H7 (cell line): ENCODE results near the gene CIT. TPM values are rescaled to one million over a fixed set of nuclear protein-coding genes. Genes with fewer than 3 reads are reported as not detected.

Source experiments
- DNase-seq: peaks from one replicate; pipeline ENCODE4 v3.0.0; 2012
- H3K27me3 ChIP-seq: 2 replicates; pipeline ENCODE4 v1.6.0; 2011; ENCODE audit warnings: mild to moderate bottlenecking, low read length; ENCODE audit not compliant: control insufficient read depth, insufficient read depth
- H3K36me3 ChIP-seq: replicated peaks from 2 replicates; pipeline ENCODE4 v1.5.1; 2011; ENCODE audit warnings: low read length; ENCODE audit not compliant: control insufficient read depth, insufficient read depth
- H3K4me3 ChIP-seq: 2 replicates; pipeline ENCODE4 v1.5.1; 2011; ENCODE audit warnings: low read depth, mild to moderate bottlenecking, control low read depth, low read length, moderate library complexity; ENCODE audit not compliant: insufficient read depth
- total RNA-seq: library from RNA; depleted of rRNA; stranded (reverse); fragments of >200 nt; shearing (Covaris generic); gene quantifications from 2 replicates; pipeline ENCODE4 v1.2.3, GENCODE V29; 2014

The CIT gene
- total RNA-seq, 1 experiment from 2014 or later: 23.8 TPM

- Histone ChIP-seq H3K4me3 (no peak overlapping the region), H3K36me3 (peaks cover 24% of the 10 kb centered on the region), H3K27me3 (no peaks in the 10 kb centered on the region)
- no peak for DNase-seq
Measured at GRCh38 chr12:119683413-119683812, 193.7 kb downstream of the CIT start.

DNA sequence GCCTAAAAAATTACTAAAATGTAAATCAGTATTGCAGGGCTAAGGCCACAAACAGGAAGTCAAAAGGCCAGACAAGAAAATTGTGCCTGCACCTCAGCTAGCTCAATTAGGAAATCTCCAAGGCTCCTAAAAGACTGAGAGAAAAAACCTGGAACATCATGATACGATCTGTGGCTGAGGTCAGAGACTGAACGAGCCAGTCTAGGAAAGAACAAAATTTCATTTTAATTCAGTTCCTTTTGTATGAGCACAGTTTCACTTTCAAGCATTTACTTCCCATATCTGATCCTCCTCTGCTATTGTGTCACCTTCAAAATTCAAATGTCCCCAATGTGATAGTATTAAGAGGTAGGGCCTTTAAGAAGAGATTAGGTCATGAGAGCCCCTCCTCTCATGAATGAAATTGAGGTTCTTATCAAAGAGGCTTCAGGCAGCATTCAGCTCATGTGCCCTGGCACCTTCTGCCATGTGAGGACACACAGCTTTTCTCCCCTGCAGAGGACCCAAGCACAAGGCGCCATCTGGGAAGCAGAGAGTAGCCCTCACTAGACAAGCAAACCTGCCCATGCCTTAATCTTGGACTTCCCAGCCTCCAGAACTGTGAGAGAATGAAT, 194.4 kb downstream of the CIT start:
- Histone ChIP-seq H3K36me3 (peaks cover 25% of the 10 kb centered on the region), H3K27me3 (no peaks in the 10 kb centered on the region), H3K4me3 (no peak overlapping the region)
- DNase-seq: no peak

DNA sequence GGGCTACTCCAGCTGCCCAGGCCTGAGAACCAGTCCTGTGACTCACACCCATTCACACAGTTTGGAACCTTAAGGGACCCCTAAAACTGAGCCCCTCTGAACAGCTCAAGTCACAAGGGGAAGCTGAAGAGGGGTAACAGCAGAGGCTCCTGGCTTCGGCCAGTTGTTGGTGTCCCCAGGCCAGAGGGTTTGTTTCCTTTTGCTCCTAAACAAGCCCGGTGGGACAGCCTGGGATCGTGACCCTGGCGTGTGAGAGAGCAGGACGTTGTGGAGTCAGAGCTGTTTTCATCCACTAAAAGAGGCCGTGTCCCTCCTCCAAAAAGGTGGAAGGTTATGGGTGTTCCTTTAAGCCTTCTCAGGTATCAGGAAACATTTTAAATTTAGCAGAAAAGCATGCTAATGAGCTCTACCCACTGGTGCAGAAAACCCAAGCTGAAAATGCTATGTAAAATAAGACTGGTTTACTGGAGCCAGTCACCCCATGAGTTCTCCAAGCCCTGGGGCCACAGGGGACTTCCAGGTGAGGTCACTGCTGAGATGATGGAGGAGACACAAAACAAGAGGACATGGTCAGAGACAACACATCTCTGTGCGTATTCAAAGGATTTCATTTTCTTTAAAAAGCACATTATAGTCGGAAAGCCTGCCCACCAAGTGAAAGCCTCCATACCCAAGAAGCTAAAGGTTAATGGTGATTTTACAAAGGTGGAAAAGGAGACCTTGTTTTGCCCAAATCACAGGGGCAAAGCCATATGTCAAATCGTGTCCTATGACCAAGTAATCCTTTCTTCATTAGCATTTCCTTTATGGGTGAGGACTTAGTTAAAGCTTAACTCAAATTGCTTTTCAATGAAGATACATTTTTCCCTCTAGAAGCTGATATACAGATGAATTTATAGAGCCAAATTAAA, 195.1 kb downstream of the CIT start:
- Histone ChIP-seq H3K27me3 (no peaks in the 10 kb centered on the region), H3K36me3 (peaks cover 31% of the 10 kb centered on the region), H3K4me3 (no peak overlapping the region)
- no peak for DNase-seq

DNA sequence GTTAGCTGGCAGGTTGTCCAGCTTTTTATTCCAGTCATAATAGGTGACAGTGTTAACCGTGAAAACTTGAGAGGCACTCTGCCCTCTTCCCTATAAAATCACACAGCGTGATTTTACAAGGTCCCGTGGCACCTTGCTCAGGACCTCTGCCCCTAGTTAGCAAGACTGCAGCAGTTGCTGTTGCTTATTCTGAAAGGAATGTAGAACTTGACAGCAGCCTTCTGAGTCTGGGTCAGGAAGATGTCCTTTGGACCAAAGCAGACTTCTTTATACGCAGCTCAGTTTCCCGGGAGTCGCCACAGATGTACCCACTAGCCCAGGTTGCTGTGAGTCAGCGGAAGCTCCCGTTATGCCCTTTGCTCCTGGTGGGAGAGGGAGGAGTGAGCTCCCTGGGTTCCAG, 196.0 kb downstream of the CIT start:
- peaks cover 37% of the 10 kb centered on the region for H3K36me3 ChIP-seq
- no peaks in the 10 kb centered on the region for H3K27me3 ChIP-seq
- H3K4me3 ChIP-seq: no peak overlapping the region
- no peak for DNase-seq

DNA sequence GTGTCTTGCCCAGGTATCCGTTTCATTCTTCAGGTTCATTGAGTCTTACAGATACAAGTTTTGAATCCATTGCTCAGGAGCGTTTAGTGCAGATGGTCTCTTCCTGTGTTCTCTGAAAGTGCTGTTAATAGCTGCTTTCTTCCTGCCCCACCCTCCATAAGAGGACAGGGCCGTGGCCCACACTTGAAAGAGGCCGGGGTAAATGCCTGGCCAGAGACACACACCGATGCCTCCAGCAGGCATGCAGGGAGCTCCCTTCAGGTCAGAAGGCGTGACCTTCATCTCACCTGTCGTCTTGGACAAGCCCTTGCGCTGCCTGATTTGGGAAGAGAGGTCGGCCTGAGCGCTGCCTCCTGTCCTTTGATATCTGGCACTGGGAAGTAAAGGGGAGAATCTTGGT, 197.6 kb downstream of the CIT start:
- H3K4me3 ChIP-seq: no peak overlapping the region
- H3K36me3 ChIP-seq: peaks cover 47% of the 10 kb centered on the region
- no peak for DNase-seq
- H3K27me3 ChIP-seq: no peaks in the 10 kb centered on the region

- Histone ChIP-seq H3K27me3 (no peaks in the 10 kb centered on the region), H3K36me3 (peaks cover 50% of the 10 kb centered on the region)
- DNase-seq: no peak
Measured at GRCh38 chr12:119679081-119679480, 198.0 kb downstream of the CIT start.

GRCh38 chr12:119678459-119678858, 198.7 kb downstream of the CIT start:
- DNase-seq: no peak
- no peaks in the 10 kb centered on the region for H3K27me3 ChIP-seq
- H3K36me3 ChIP-seq: peaks cover 56% of the 10 kb centered on the region
- H3K4me3 ChIP-seq: no peak overlapping the region

More at GRCh38 chr12:119679081-119679480, 198.0 kb downstream of the CIT start:
- no peak overlapping the region for H3K4me3 ChIP-seq

DNA sequence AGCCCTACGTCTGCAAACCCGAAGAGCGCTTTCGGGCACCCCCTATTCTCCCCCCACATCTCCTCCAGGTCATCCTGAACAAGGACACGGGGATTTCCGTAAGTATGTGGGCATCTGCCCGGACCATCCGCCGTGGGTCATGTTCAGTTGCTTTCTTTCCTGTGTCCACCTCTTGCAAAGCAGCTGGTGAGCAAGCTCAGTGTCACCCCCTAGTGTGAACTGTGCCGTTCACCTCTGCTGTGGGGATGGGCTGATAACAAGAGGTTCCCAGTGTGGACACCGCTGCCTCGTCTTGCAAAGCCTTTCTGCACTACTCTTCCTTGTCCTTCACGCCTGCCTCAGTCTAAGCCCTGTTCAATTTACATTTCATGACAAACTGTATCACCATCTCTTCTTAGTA, 200.5 kb downstream of the CIT start:
- H3K4me3 ChIP-seq: no peak overlapping the region
- peaks cover 61% of the 10 kb centered on the region for H3K36me3 ChIP-seq
- DNase-seq: no peak
- no peaks in the 10 kb centered on the region for H3K27me3 ChIP-seq

DNA sequence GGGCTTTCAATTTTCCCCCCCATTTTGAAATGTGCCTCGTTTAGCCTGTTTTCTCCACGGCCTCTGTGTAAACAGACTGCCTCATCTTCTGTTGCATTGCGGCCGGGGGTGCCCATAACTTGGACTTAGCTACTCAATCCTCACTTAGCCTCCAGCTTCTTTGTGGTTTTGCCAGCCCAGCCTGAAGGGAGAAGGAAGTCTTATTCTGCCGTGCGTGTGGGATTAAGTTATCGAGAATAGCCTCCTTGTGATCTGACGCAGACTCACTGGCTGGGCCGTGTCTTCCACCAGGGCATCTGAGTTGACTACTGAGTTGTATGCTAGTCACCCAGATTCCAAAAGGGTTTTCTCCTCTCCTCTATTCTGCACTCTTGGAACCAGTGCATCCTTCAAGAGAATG, 201.1 kb downstream of the CIT start:
- H3K36me3 ChIP-seq: peaks cover 61% of the 10 kb centered on the region

DNA sequence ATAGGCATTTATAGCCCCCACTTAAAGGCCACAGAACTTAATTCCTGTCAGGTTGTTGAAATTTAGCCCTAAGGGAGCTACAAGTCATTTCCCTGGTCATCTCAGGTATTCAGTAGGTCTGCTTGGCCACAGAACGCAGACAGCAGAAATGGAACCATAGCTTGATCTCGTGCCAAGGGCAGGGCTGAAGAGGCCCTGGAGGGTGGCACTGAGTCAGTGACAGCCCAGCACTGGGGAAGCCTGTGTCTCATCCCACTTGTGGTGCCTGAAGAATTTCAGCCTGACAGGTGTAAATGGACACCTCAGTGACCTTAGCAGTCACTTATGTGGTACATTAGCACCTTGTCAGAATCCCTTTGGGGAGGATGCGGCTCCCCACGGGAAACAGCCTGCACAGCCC, 202.6 kb downstream of the CIT start:
- H3K27me3 ChIP-seq: no peaks in the 10 kb centered on the region
- H3K36me3 ChIP-seq: peaks cover 54% of the 10 kb centered on the region
- no peak overlapping the region for H3K4me3 ChIP-seq
- DNase-seq: no peak

More for the DNA sequence above, 201.1 kb downstream of the CIT start:
- Histone ChIP-seq H3K4me3 (no peak overlapping the region), H3K27me3 (no peaks in the 10 kb centered on the region)
- DNase-seq: no peak

- Histone ChIP-seq H3K27me3 (no peaks in the 10 kb centered on the region), H3K4me3 (no peak overlapping the region), H3K36me3 (peaks cover 49% of the 10 kb centered on the region)
- no peak for DNase-seq
Measured at GRCh38 chr12:119673634-119674033, 203.5 kb downstream of the CIT start.

GRCh38 chr12:119672194-119672593, 204.9 kb downstream of the CIT start:
- no peak for DNase-seq
- Histone ChIP-seq H3K36me3 (peaks cover 39% of the 10 kb centered on the region), H3K4me3 (no peak overlapping the region), H3K27me3 (no peaks in the 10 kb centered on the region)

DNA sequence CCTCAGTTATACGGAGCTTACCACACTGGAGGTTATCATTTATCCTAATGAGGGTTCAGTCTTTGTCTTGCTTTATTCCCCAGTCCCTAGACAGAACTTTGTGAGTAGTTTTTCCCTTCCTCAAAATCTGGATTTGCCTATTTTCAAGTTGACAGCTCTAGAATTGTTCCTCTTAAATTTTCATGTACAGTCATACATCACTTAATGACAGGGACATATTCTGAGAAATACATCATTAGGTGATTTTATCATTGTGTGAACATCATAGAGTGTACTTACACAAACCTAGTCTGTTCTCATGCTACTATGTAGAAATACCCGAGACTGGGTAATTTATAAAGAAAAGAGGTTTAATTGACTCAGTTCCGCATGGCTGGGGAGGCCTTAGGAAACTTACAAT, 206.1 kb downstream of the CIT start:
- H3K36me3 ChIP-seq: peaks cover 28% of the 10 kb centered on the region
- H3K4me3 ChIP-seq: no peak overlapping the region
- no peak for DNase-seq
- no peaks in the 10 kb centered on the region for H3K27me3 ChIP-seq

DNA sequence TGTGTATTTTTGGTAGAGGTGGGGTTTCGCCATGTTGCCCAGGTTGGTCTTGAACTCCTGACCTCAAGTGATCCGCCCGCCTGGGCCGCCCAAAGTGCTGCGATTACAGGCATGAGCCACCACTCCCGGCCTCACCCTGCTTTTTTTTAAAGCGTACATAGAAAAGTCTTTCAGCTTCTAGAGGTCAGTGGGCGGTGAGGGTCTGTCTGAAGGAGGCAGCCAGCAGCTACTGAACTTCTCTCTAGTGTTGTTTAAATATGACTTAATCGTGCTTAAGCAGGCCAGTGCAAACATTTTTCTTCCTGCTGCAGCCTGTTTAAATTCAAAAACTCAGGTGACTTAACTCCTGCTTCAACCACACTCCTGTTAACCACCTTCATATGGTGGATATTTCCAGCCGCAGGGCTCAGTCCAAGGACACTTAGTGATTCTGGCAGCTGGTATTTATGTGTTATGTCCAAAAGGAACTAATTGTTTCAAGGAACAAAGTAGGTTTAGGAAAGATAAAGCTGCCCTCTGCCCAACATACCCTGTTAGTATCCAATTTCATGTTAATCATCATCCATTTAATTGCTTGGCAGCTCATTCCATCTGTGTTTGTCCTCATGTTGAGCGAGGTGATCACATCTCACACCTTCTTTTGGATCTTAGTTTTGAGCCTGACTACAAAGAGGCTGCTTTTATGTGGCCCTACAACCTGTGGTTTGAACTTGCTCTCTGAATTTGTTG, 207.2 kb downstream of the CIT start:
- no peak overlapping the region for H3K4me3 ChIP-seq

More for the DNA sequence above, 207.2 kb downstream of the CIT start:
- Histone ChIP-seq H3K36me3 (peaks cover 22% of the 10 kb centered on the region), H3K27me3 (no peaks in the 10 kb centered on the region)
- DNase-seq: no peak
